OCI-LY7 (cell line): ENCODE measurements around the gene C4orf51. TPM values are rescaled to one million over a fixed set of nuclear protein-coding genes. Genes with fewer than 3 reads are reported as not detected.

ENCODE experiments used
- BruUV-seq: library from RNA; stranded (reverse); fragments of 400-500 nt; replicated peaks from 2 replicates; lab custom pipeline; 2021; lab: Mats Ljungman, UMichigan
- CTCF ChIA-PET: fragments of 300-600 bp; sonication (Branson Sonifier 250); formaldehyde crosslinking; loops from one replicate; lab custom pipeline; 2022; ENCODE audit warnings: antibody characterized with exemption; ENCODE audit not compliant: unreplicated experiment; lab: Charles Lee
- POLR2A ChIA-PET: fragments of 300-600 bp; sonication (Branson Sonifier 250); formaldehyde crosslinking; loops from one replicate; lab custom pipeline; 2022; ENCODE audit warnings: antibody characterized with exemption; lab: Charles Lee
- DNase-seq: peaks from one replicate; pipeline ENCODE4 v3.0.0-alpha.2; 2015; ENCODE audit warnings: low spot score
- H2AFZ ChIP-seq: fragments of 200-600 bp; sonication (generic), shearing (Covaris generic); 2 replicates; pipeline ENCODE4 v1.6.1; 2014; ENCODE audit warnings: mild to moderate bottlenecking, antibody characterized with exemption, low read length, moderate library complexity
- H3K27ac ChIP-seq: fragments of 200-600 bp; sonication (generic); 2 replicates; pipeline ENCODE4 v1.5.1; 2014; ENCODE audit warnings: mixed run types, low read depth, mild to moderate bottlenecking, moderate library complexity, low read length, inconsistent platforms; ENCODE audit not compliant: poor library complexity, severe bottlenecking
- H3K36me3 ChIP-seq: fragments of 200-600 bp; sonication (generic); 2 replicates; pipeline ENCODE4 v1.6.1; 2014; ENCODE audit warnings: mild to moderate bottlenecking, antibody characterized with exemption, low read length, moderate library complexity, mixed read lengths; ENCODE audit not compliant: insufficient read depth
- H3K4me1 ChIP-seq: fragments of 200-600 bp; sonication (generic); 2 replicates; pipeline ENCODE4 v1.5.1; 2014; ENCODE audit warnings: mild to moderate bottlenecking, low read length; ENCODE audit not compliant: insufficient read depth, poor library complexity, severe bottlenecking
- H3K4me2 ChIP-seq: fragments of 200-600 bp; sonication (generic); 2 replicates; pipeline ENCODE4 v1.6.1; 2014; ENCODE audit warnings: mild to moderate bottlenecking, low read length
- H3K4me3 ChIP-seq: fragments of 200-600 bp; sonication (generic); 2 replicates; pipeline ENCODE4 v1.5.1; 2014; ENCODE audit warnings: mild to moderate bottlenecking, low read depth, low read length; ENCODE audit not compliant: poor library complexity, severe bottlenecking
- H3K79me2 ChIP-seq: fragments of 200-600 bp; sonication (generic); 2 replicates; pipeline ENCODE4 v1.6.1; 2016; ENCODE audit warnings: low read depth, mild to moderate bottlenecking, low read length, moderate library complexity, mixed read lengths; ENCODE audit not compliant: insufficient read depth
- H3K9me2 ChIP-seq: fragments of 200-600 bp; sonication (generic); 2 replicates; pipeline ENCODE4 v1.6.1; 2016; ENCODE audit warnings: mild to moderate bottlenecking, low read length, mixed read lengths; ENCODE audit not compliant: insufficient read depth
- H3K9me3 ChIP-seq: fragments of 200-600 bp; sonication (generic); 2 replicates; pipeline ENCODE4 v1.6.1; 2014; ENCODE audit warnings: mild to moderate bottlenecking, mixed run types, low read length, mixed read lengths
- H4K20me1 ChIP-seq: fragments of 200-600 bp; sonication (generic); 2 replicates; pipeline ENCODE4 v1.6.1; 2014; ENCODE audit warnings: mild to moderate bottlenecking, antibody characterized with exemption, low read length, moderate library complexity, mixed read lengths; ENCODE audit not compliant: insufficient read depth
- CTCF ChIP-seq: fragments of 200-600 bp; sonication (generic); conservative IDR thresholded peaks from 2 replicates; pipeline ENCODE4 v1.5.1; 2014; ENCODE audit warnings: mild to moderate bottlenecking, antibody characterized with exemption, low read length, moderate library complexity, mixed read lengths
- EZH2phosphoT487 ChIP-seq: fragments of 200-600 bp; sonication (generic); IDR thresholded peaks from 2 replicates; pipeline ENCODE4 v1.6.1; 2018; ENCODE audit warnings: low read depth, borderline replicate concordance, mild to moderate bottlenecking, mixed run types, antibody characterized with exemption, low read length, moderate library complexity, mixed read lengths
- intact Hi-C: fragments of 100-400 bp; cut with micrococcal nuclease; formaldehyde crosslinking; loops from one replicate; pipeline ENCODE4 v1.10.0; 2022; ENCODE audit not compliant: unreplicated experiment
- total RNA-seq, 2 experiments: library from RNA; depleted of rRNA in 1 of 2; stranded (reverse); fragments of >200 nt in 1 of 2; shearing (Covaris generic) in 1 of 2; gene quantifications; 2 replicates each; pipeline ENCODE4 v1.2.3, GENCODE V29; 2014 to 2022

Gene C4orf51
- total RNA-seq, 2 experiments from 2014 or later: not detected

- H3K9me3 ChIP-seq: no peaks in the 10 kb centered on the region
- H3K4me2 ChIP-seq: no peak overlapping the region
- H3K79me2 ChIP-seq: no peaks in the 10 kb centered on the region
- DNase-seq: no peak
- H3K27ac ChIP-seq: no peak overlapping the region
- H3K9me2 ChIP-seq: no peaks in the 10 kb centered on the region
- intact Hi-C loops: no loop called here
- peaks cover 6% of the 10 kb centered on the region for H3K4me1 ChIP-seq
- H3K4me3 ChIP-seq: no peak overlapping the region
- H4K20me1 ChIP-seq: no peaks in the 10 kb centered on the region
- POLR2A ChIA-PET: no interaction called here
- no TSS peak for BruUV-seq
- TF ChIP-seq CTCF: no peak
- no peaks in the 10 kb centered on the region for H3K36me3 ChIP-seq
- CTCF ChIA-PET: interaction anchor here (0.6 kb wide), 1 partner anchor 20 kb away, joined by 3 read pairs; no protein-coding TSS in a partner anchor
- H2AFZ ChIP-seq: no peak overlapping the region
Observed at GRCh38 chr4:145735827-145736226, 55.9 kb downstream of the C4orf51 start.

- POLR2A ChIA-PET: no interaction called here
- Histone ChIP-seq H3K79me2 (no peaks in the 10 kb centered on the region), H2AFZ (no peak overlapping the region), H4K20me1 (no peaks in the 10 kb centered on the region), H3K4me3 (no peak overlapping the region), H3K4me2 (no peak overlapping the region), H3K9me3 (no peaks in the 10 kb centered on the region), H3K36me3 (no peaks in the 10 kb centered on the region), H3K27ac (no peak overlapping the region), H3K9me2 (no peaks in the 10 kb centered on the region), H3K4me1 (peaks cover 6% of the 10 kb centered on the region)
- BruUV-seq: no TSS peak
- CTCF ChIA-PET: interaction anchor here (0.6 kb wide), 1 partner anchor 20 kb away, joined by 3 read pairs; no protein-coding TSS in a partner anchor
- TF ChIP-seq CTCF (no peak), EZH2phosphoT487 (no peak)
- intact Hi-C loops: no loop called here
- DNase-seq: no peak
Observed at GRCh38 chr4:145736241-145736831, 56.4 kb downstream of the C4orf51 start.

GRCh38 chr4:145739845-145740244 lies 59.9 kb downstream of the C4orf51 start:
- H3K9me2 ChIP-seq: no peaks in the 10 kb centered on the region

More at GRCh38 chr4:145739845-145740244, 59.9 kb downstream of the C4orf51 start:
- no peaks in the 10 kb centered on the region for H3K79me2 ChIP-seq
- H3K4me3 ChIP-seq: no peak overlapping the region
- ChIA-PET CTCF (no interaction called here), POLR2A (interaction anchor here (0.6 to 0.9 kb wide), 2 partner anchors 11 to 16 kb away, joined by 3 read pairs; no protein-coding TSS in a partner anchor)
- DNase-seq: no peak
- H3K4me2 ChIP-seq: no peak overlapping the region
- H3K27ac ChIP-seq: no peak overlapping the region
- no peaks in the 10 kb centered on the region for H3K36me3 ChIP-seq
- no peak overlapping the region for H2AFZ ChIP-seq
- no peaks in the 10 kb centered on the region for H4K20me1 ChIP-seq
- H3K4me1 ChIP-seq: no peaks in the 10 kb centered on the region
- TF ChIP-seq EZH2phosphoT487 (no peak), CTCF (no peak)
- BruUV-seq: no TSS peak
- H3K9me3 ChIP-seq: no peaks in the 10 kb centered on the region
- intact Hi-C loops: no loop called here
